GM18502 (cell line): Measurements from ENCODE around the gene CTNNA2.

ENCODE experiments used
- ATAC-seq: cut with Tn5 transposase; IDR thresholded peaks from one replicate; pipeline ENCODE4 v1.9.1; 2021; ENCODE audit warnings: mild to moderate bottlenecking; ENCODE audit not compliant: unreplicated experiment, poor library complexity

CTNNA2 gene

GRCh38 chr2:80335411-80335810 is 822.6 kb downstream of the CTNNA2 start:
- no peak for ATAC-seq

- ATAC-seq: no peak
These were observed 825.9 kb downstream of the CTNNA2 start for GRCh38 chr2:80338794-80339193.

- no peak for ATAC-seq
These were observed 827.2 kb downstream of the CTNNA2 start for GRCh38 chr2:80340022-80340421.

- ATAC-seq: no peak
These were observed 835.2 kb downstream of the CTNNA2 start for GRCh38 chr2:80348078-80348477.

GRCh38 chr2:80348953-80349352 is 836.1 kb downstream of the CTNNA2 start:
- no peak for ATAC-seq

- ATAC-seq: no peak
These were observed 838.4 kb downstream of the CTNNA2 start for GRCh38 chr2:80351231-80351630.

- ATAC-seq: no peak
These were observed 842.0 kb downstream of the CTNNA2 start for GRCh38 chr2:80354858-80355257.

GRCh38 chr2:80361904-80362303 is 849.1 kb downstream of the CTNNA2 start:
- no peak for ATAC-seq

GRCh38 chr2:80363330-80363729 is 850.5 kb downstream of the CTNNA2 start:
- ATAC-seq: no peak

- no peak for ATAC-seq
These were observed 851.0 kb downstream of the CTNNA2 start for GRCh38 chr2:80363791-80364349.

- ATAC-seq: no peak
These were observed 851.8 kb downstream of the CTNNA2 start for GRCh38 chr2:80364524-80365212.

- no peak for ATAC-seq
These were observed 852.9 kb downstream of the CTNNA2 start for GRCh38 chr2:80365762-80366161.

- no peak for ATAC-seq
These were observed 857.6 kb downstream of the CTNNA2 start for GRCh38 chr2:80370375-80371009.

- no peak for ATAC-seq
These were observed 861.3 kb downstream of the CTNNA2 start for GRCh38 chr2:80374105-80374504.

GRCh38 chr2:80377071-80377470 is 864.2 kb downstream of the CTNNA2 start:
- no peak for ATAC-seq

- no peak for ATAC-seq
These were observed 867.9 kb downstream of the CTNNA2 start for GRCh38 chr2:80380736-80381135.

- no peak for ATAC-seq
These were observed 868.8 kb downstream of the CTNNA2 start for GRCh38 chr2:80381666-80382065.

- ATAC-seq: no peak
These were observed 879.6 kb downstream of the CTNNA2 start for GRCh38 chr2:80392441-80392840.

GRCh38 chr2:80393991-80394390 is 881.1 kb downstream of the CTNNA2 start:
- ATAC-seq: no peak

- ATAC-seq: no peak
These were observed 882.4 kb downstream of the CTNNA2 start for GRCh38 chr2:80395251-80395650.

- ATAC-seq: no peak
These were observed 883.4 kb downstream of the CTNNA2 start for GRCh38 chr2:80396276-80396675.

GRCh38 chr2:80403081-80403480 is 890.2 kb downstream of the CTNNA2 start:
- ATAC-seq: no peak
